ENCODE results near the gene ETV2.

ETV2 gene

DNA sequence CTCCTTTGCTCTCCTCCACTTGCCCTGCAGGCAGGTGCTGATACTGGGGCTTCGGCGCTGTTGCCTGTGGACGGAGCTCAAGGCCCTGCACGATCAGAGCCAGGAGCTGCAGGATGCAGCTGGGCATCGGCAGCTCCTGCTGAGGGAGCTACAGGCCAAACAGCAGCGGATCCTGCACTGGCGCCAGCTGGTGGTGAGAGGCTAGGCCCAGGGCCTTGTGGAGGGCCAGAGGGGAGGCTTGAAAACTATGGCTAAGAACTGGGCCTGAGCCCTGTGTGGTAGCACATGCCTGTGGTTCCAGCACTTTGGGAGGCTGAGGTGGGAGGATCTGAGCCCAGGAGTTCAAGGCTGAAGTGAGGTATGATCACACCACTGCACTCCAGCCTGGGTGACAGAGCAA lies 22.7 kb upstream of the ETV2 start:
- H3K36me3 Mint-ChIP-seq (ENCODE audit: low read depth): peaks cover 86% of the 10 kb centered on the region
- H3K4me1 Mint-ChIP-seq (ENCODE audit: low read depth): peaks cover 2% of the 10 kb centered on the region
- H3K9me3 Mint-ChIP-seq: no peaks in the 10 kb centered on the region
- no peak overlapping the region for H3K4me3 Mint-ChIP-seq
- no peak for DNase-seq
- H3K27ac Mint-ChIP-seq: no peak overlapping the region
- no peaks in the 10 kb centered on the region for H3K27me3 Mint-ChIP-seq

DNA sequence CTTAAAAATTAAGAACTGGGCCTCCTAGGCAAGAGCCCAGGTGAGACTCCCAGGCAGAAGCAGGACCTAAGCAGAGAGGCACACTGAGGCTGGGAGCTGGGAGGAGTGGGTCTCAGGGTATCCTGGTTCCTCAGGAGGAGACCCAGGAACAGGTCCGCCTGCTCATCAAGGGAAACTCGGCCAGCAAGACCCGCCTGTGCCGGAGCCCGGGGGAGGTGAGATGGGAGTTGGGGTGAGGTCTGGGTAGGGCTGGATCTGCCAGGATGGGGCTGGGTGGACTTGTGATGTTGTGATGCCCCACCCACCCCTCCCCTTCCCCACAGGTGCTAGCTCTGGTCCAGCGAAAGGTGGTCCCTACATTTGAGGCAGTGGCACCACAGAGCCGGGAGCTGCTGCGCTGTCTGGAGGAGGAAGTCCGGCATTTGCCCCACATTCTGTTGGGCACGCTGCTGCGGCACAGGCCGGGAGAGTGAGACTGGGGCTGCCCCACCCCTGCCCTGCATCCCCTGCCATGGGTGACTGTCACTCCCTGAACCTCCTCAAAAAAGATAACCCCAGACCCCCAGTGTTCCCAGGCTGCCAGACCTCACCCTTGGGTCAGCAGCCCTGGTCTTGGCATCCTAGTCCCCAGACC lies 22.1 kb upstream of the ETV2 start:
- Mint-ChIP-seq H3K9me3 (no peaks in the 10 kb centered on the region), H3K36me3 (ENCODE audit: low read depth) (peaks cover 85% of the 10 kb centered on the region), H3K27ac (no peak overlapping the region), H3K4me1 (ENCODE audit: low read depth) (no peaks in the 10 kb centered on the region), H3K4me3 (no peak overlapping the region), H3K27me3 (no peaks in the 10 kb centered on the region)
- DNase-seq: no peak

DNA sequence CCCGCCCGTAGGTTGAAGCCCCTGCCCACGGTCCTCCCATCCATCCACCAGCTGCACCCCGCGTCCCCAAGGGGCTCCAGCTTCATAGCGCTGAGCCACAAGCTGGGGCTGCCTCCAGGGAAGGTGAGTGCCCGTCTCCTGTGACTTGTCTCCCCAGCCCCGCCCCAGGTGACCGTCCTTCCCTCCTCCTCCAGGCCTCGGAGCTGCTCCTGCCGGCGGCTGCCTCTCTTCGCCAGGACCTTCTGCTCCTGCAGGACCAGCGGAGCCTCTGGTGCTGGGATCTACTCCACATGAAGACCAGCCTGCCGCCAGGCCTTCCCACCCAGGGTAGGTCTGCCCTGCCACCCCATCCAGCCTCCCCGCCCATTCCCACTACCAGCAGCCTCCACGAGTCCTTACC lies 21.5 kb upstream of the ETV2 start:
- Mint-ChIP-seq H3K36me3 (ENCODE audit: low read depth) (peaks cover 79% of the 10 kb centered on the region), H3K4me1 (ENCODE audit: low read depth) (no peaks in the 10 kb centered on the region), H3K27ac (no peak overlapping the region), H3K9me3 (no peaks in the 10 kb centered on the region), H3K27me3 (no peaks in the 10 kb centered on the region), H3K4me3 (no peak overlapping the region)
- DNase-seq: no peak

DNA sequence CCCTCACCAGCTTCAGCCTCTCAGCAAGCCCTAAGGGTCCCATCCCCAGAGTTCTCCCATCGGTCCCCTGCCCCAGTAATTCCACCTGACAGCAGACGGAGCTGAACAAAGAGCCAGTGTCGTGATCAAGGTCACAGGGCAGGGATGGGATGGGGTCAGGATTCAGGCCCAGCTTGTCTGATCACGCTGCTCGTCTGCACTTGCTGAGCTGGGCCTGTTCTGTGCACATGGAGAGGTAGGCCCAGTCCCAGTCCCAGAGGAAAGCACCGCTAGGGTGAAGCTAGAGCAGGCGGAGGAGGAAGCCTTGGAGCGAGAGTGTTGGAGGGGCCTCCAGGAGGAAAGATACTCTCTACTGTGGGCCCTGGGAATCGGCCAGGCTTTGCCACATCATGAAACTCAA lies 19.8 kb upstream of the ETV2 start:
- Mint-ChIP-seq H3K4me1 (ENCODE audit: low read depth) (no peaks in the 10 kb centered on the region), H3K4me3 (no peak overlapping the region), H3K27ac (peak overlapping the region; percentile 23), H3K27me3 (no peaks in the 10 kb centered on the region), H3K9me3 (no peaks in the 10 kb centered on the region), H3K36me3 (ENCODE audit: low read depth) (peaks cover 67% of the 10 kb centered on the region)
- DNase-seq: no peak

DNA sequence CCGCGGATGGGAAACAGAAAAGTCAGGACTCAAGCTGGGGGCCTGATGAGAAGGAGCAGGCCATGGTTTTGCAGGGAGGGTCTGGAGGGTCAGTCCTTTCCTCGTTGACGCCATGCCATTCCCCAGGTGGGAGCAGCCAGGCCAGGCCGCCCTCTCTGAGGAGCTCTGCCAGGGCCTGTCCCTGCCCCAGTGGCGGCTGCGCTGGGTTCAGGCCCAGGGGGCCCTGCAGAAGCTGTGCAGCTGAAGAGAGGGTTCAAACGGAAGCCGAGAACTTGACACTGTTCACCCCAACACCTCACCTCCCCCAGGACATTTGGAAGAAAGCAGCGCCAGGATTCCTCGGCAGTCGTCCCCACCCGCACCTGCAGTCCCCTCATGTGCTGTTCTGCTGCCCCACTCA lies 18.8 kb upstream of the ETV2 start:
- H3K36me3 Mint-ChIP-seq (ENCODE audit: low read depth): peaks cover 56% of the 10 kb centered on the region
- no peak overlapping the region for H3K4me3 Mint-ChIP-seq
- peak overlapping the region; percentile 50 for H3K27ac Mint-ChIP-seq
- H3K4me1 Mint-ChIP-seq (ENCODE audit: low read depth): no peaks in the 10 kb centered on the region
- H3K9me3 Mint-ChIP-seq: no peaks in the 10 kb centered on the region
- no peaks in the 10 kb centered on the region for H3K27me3 Mint-ChIP-seq
- DNase-seq: no peak

DNA sequence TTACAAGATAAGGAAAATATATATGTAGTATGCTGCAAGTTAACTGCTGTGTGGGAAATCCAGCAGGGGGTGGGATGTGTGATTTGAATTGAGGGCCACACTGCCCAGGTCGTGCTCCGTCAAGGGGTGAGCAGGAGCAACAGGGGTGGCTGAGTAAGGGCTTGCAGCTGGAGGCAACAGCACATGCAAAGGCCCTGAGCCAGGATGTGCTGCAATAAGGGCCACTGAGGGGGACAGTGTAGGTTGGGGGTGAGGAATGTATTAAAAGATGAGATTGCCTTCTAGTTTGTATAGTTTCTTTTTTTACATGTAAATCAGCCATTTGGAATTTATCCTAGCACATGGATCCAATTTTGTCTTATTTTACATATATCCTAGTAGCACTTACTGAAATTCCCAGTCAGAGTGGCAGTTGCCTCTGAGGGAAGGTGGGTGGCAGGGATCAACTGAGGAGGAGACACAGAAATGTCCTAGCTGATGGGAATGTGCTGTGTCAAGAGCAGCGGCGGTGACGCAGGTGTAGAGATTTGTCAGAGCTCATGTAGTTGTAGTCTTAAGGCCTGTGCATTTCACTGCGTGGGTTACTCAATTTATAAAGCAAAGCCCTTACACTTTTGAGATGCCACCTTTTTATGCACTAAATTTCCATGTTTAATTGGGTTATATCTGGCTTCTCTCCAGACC lies 18.1 kb upstream of the ETV2 start:
- H3K27ac Mint-ChIP-seq: no peak overlapping the region
- DNase-seq: no peak
- H3K27me3 Mint-ChIP-seq: no peaks in the 10 kb centered on the region
- peaks cover 55% of the 10 kb centered on the region for H3K36me3 Mint-ChIP-seq (ENCODE audit: low read depth)
- H3K4me3 Mint-ChIP-seq: no peak overlapping the region
- no peaks in the 10 kb centered on the region for H3K9me3 Mint-ChIP-seq
- peaks cover 4% of the 10 kb centered on the region for H3K4me1 Mint-ChIP-seq (ENCODE audit: low read depth)

DNA sequence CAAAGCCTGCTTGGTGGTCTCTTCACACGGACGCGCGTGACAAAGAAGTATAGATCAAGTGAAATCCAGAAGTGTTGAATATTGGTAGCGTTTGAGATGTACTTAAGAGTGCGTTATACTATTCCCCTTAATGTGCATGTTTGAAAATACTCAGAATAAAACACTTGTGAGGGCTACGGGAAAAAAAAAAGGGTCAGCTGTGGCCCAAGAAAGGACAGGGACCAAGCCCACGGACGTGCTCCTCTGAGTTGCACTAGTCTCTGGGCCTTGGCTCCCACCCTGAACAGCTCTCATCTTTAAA lies 13.3 kb upstream of the ETV2 start:
- peaks cover 15% of the 10 kb centered on the region for H3K4me1 Mint-ChIP-seq (ENCODE audit: low read depth)
- peak overlapping the region; percentile 99 for H3K27ac Mint-ChIP-seq
- no peaks in the 10 kb centered on the region for H3K27me3 Mint-ChIP-seq
- DNase-seq: no peak
- H3K9me3 Mint-ChIP-seq: no peaks in the 10 kb centered on the region
- peaks cover 56% of the 10 kb centered on the region for H3K36me3 Mint-ChIP-seq (ENCODE audit: low read depth)
- peak overlapping the region; percentile 94 for H3K4me3 Mint-ChIP-seq

DNA sequence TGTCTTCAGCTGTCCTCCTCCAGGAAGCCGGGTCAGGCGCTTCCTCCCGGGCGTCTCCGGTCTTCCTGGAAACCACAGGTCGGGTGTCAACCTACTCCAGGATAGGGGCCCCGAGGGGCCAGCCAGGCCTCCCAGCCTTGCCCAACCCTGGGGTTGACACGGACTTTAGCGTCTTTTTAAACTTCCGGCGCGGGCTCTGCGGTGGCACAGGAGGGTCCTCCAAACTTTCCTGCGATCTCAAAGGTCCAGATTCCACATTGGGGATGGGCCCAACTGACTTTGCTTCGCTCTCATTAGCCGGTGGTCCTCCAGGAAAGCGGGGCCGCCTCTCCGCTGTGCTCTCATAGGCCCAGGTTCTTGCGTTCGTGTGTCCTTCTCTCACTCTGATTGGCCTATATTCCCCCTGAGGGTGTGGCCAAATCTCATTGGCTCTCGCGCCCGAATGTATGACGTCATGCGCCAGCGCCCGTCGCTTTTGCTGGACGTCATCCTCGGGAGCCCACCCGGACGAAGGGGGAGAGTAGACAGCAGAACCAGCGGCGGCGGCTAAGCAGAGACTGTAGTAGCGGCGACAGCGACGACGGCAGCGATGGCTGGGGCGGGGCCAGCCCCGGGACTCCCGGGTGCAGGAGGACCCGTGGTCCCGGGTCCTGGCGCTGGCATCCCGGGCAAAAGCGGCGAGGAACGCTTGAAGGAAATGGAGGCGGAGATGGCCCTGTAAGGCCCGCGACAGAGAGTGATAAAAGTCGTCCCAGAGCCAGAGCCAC lies 12.8 kb upstream of the ETV2 start, which contains the start of gene RBM42:
TSS of gene RBM42 (plus strand) at position 472 of the 767 bp plus-strand sequence. CDS start at position 590, 118 bp downstream.
- H3K36me3 Mint-ChIP-seq (ENCODE audit: low read depth): peaks cover 55% of the 10 kb centered on the region
- H3K4me3 Mint-ChIP-seq: peak within 1 kb of the TSS; percentile 94
- no peaks in the 10 kb centered on the region for H3K9me3 Mint-ChIP-seq
- H3K4me1 Mint-ChIP-seq (ENCODE audit: low read depth): peaks cover 15% of the 10 kb centered on the region
- DNase-seq: peak; percentile 99
- peak within 1 kb of the TSS; percentile 99 for H3K27ac Mint-ChIP-seq
- no peaks in the 10 kb centered on the region for H3K27me3 Mint-ChIP-seq

DNA sequence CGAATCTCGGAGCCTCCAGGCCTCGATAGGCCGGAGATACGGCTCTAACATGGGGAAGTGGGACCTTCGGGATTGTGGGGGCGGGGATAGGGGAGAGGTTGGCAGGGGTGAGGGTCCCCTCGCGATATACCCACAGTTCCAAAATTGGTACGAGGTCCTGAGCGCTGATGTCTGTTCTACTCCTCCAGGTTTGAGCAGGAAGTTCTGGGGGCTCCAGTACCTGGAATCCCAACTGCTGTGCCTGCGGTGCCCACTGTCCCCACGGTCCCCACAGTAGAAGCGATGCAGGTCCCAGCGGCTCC lies 12.3 kb upstream of the ETV2 start:
- Mint-ChIP-seq H3K9me3 (no peaks in the 10 kb centered on the region), H3K36me3 (ENCODE audit: low read depth) (peaks cover 60% of the 10 kb centered on the region), H3K4me3 (peak overlapping the region; percentile 94), H3K27me3 (no peaks in the 10 kb centered on the region), H3K4me1 (ENCODE audit: low read depth) (peaks cover 15% of the 10 kb centered on the region), H3K27ac (peak overlapping the region; percentile 99)
- no peak for DNase-seq

DNA sequence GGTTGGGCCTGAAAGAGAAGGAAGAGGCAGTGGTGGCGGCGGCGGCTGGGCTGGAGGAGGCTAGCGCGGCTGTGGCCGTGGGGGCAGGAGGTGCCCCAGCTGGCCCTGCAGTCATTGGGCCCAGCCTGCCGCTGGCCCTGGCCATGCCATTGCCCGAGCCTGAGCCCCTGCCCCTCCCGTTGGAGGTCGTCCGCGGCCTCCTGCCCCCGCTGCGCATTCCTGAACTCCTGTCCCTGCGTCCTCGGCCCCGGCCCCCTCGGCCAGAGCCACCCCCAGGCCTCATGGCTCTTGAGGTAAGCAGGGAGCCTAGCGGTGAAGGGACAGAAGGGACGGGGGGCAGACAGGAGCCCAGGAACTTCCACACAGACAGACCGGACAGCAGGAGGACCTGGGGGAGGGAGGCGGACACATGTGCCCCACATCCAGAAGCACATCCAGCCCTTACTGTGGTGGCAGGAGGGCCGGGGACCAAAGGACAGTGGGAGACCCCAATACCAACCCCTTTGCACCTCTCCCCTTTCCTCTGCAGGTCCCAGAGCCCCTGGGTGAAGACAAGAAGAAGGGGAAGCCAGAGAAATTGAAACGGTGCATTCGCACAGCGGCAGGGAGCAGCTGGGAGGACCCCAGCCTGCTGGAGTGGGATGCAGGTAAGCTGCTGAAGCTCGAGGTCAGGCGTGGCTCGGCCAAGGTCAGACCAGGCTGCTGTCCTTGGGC lies 7.7 kb upstream of the ETV2 start:
- Mint-ChIP-seq H3K27ac (no peak overlapping the region), H3K4me1 (ENCODE audit: low read depth) (peaks cover 7% of the 10 kb centered on the region), H3K36me3 (ENCODE audit: low read depth) (peaks cover 93% of the 10 kb centered on the region), H3K27me3 (no peaks in the 10 kb centered on the region), H3K4me3 (no peak overlapping the region), H3K9me3 (no peaks in the 10 kb centered on the region)
- no peak for DNase-seq

DNA sequence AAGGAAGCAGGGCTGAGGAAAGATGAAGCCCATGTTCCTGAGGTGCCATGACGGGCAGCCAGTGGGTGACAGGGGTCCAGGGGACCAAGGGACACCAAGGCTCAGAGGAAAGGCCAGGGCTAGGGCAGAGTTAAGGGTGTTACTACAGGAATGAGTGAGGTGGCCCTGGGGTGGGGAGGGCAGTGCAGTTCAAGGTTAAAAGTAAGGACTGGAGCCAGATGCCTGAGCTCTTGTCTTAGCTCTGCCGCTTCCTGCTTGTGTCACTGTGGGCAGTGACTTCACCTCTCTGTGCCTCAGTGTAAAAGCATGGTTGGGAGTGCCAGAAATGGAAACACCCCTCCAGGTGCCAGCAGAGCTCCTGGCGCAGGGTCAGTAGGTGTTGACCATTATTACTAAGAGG lies 4.9 kb upstream of the ETV2 start:
- H3K27ac Mint-ChIP-seq: no peak overlapping the region
- no peak overlapping the region for H3K4me3 Mint-ChIP-seq

DNA sequence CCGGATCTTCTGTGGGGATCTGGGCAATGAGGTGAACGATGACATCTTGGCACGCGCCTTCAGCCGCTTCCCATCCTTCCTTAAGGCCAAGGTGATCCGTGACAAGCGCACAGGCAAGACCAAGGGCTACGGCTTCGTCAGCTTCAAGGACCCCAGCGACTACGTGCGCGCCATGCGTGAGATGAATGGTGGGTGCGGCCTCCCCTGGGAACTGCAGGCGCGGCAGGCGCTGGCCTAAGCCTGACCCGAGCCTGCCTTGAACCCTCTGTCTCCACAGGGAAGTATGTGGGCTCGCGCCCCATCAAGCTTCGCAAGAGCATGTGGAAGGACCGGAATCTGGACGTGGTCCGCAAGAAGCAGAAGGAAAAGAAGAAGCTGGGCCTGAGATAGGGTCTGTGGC lies 4.4 kb upstream of the ETV2 start:
- DNase-seq: no peak
- Mint-ChIP-seq H3K4me3 (no peak overlapping the region), H3K27me3 (no peaks in the 10 kb centered on the region), H3K36me3 (ENCODE audit: low read depth) (peaks cover 64% of the 10 kb centered on the region), H3K9me3 (no peaks in the 10 kb centered on the region), H3K27ac (no peak overlapping the region), H3K4me1 (ENCODE audit: low read depth) (peaks cover 12% of the 10 kb centered on the region)

More for the DNA sequence above, 4.9 kb upstream of the ETV2 start:
- Mint-ChIP-seq H3K9me3 (no peaks in the 10 kb centered on the region), H3K27me3 (no peaks in the 10 kb centered on the region), H3K36me3 (ENCODE audit: low read depth) (peaks cover 69% of the 10 kb centered on the region), H3K4me1 (ENCODE audit: low read depth) (peaks cover 8% of the 10 kb centered on the region)
- DNase-seq: no peak

DNA sequence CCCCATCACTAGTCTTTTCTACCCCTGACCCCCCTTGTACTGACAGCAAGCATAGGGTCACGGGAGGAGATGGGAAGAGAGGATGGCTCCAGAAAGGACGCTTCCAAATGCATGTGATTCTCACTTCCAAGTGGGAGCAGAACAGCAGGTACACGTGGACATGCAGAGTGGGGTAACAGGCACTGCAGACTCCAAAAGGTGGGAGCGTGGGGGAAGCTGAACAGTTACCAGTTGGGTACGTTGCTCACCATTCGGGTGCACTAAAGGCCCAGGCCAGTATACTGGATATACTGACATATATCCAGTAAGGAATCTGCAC lies 2.3 kb upstream of the ETV2 start:
- Mint-ChIP-seq H3K9me3 (no peaks in the 10 kb centered on the region), H3K36me3 (ENCODE audit: low read depth) (peaks cover 46% of the 10 kb centered on the region), H3K27ac (no peak overlapping the region), H3K4me3 (no peak overlapping the region), H3K27me3 (no peaks in the 10 kb centered on the region), H3K4me1 (ENCODE audit: low read depth) (peaks cover 25% of the 10 kb centered on the region)
- DNase-seq: no peak

DNA sequence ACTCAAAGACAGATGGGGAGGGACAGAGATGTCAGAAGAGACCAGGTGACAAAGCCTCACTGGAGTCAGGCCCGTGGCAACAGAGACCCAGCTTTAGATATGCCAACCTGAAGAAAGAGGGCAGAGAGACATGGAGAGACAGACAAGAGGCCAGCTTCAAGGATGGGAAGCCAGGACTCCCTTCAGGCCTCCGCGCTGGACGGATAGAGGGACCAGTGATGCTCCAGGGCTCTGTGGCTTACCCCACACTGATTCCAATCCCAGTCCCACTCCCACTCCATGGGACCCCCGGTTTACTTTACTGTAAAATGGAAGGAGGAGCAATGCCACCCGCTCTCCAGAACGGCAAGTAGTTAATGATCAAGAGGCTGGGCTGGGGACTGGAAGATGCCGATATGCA lies 1.7 kb upstream of the ETV2 start:
- Mint-ChIP-seq H3K4me1 (ENCODE audit: low read depth) (peaks cover 31% of the 10 kb centered on the region), H3K36me3 (ENCODE audit: low read depth) (peaks cover 40% of the 10 kb centered on the region), H3K9me3 (no peaks in the 10 kb centered on the region), H3K27ac (no peak overlapping the region), H3K4me3 (no peak overlapping the region), H3K27me3 (no peaks in the 10 kb centered on the region)
- DNase-seq: no peak

DNA sequence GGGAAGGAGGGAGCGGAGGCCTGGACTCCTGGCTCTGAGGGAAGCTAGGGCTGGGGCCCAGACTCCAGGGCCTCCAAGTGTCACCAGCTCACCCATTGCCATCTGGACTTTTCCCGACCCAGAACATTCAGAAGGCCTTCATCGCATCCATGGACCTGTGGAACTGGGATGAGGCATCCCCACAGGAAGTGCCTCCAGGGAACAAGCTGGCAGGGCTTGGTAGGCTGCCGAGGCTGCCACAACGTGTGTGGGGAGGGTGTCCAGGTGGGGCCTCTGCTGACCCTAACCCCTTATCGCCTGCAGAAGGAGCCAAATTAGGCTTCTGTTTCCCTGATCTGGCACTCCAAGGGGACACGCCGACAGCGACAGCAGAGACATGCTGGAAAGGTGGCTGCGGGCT lies 767 bp downstream of the ETV2 start:
- H3K27ac Mint-ChIP-seq: peak overlapping the region; percentile 26

More for the DNA sequence above, 767 bp downstream of the ETV2 start:
- peak overlapping the region; percentile 45 for H3K4me3 Mint-ChIP-seq
- peaks cover 16% of the 10 kb centered on the region for H3K36me3 Mint-ChIP-seq (ENCODE audit: low read depth)
- no peaks in the 10 kb centered on the region for H3K9me3 Mint-ChIP-seq
- H3K27me3 Mint-ChIP-seq: no peaks in the 10 kb centered on the region
- DNase-seq: no peak
- peaks cover 44% of the 10 kb centered on the region for H3K4me1 Mint-ChIP-seq (ENCODE audit: low read depth)

All from activated T-cell treated with anti-CD3 and anti-CD28 coated beads, Interleukin-2, amount 50 U/mL, for 24 hours (primary cell).